Measurements from ENCODE around the gene ENTREP3.

GRCh38 chr1:155297384-155297783 lies 42.1 kb upstream of the ENTREP3 start:
- TF ChIP-seq CTCF (IDR thresholded peaks at IDR 0.05) (no peak), POLR2A (IDR thresholded peaks at IDR 0.05) (no peak), EP300 (IDR thresholded peaks at IDR 0.05) (no peak)

Data from stomach (tissue), 4 donors.